Measurements from ENCODE around the gene AHI1. TPM values are rescaled to one million over a fixed set of nuclear protein-coding genes. Genes with fewer than 3 reads are reported as not detected.
"Not testable (repeated sequence)": the region's sequence is repeated elsewhere in the genome, so short reads cannot be mapped to it uniquely, and the experiment has no call there.

The AHI1 gene
- total and polyA plus RNA-seq, 2 donors = 8.3 to 101 TPM

DNA sequence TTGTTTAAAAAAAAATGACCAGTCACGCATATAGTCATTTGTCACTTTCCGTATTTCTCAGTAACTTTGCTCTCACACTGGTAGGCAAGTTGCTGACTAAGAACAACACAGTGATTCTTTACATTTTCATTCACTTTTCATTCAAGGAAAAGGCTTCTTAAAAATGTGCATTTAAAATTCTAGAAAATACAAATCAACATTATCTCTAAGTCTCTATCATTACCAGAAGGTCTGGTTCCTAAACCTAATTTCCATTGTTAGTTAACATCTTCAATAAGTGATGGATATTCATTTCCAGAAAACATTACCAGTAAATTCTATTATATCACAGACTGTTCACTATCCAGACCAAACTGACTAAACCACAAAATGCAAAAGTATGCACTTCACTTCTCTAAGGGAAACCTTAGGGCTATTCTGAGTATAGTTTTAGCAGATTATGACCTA, 115.3 kb downstream of the AHI1 start:
- DNase-seq (ENCODE audit: extremely low spot score) = no peak
- no peak overlapping the region for H3K4me3 ChIP-seq (ENCODE audit: low read depth, low read length)
- no peaks in the 10 kb centered on the region for H3K36me3 ChIP-seq (ENCODE audit: insufficient read depth)
- no peak overlapping the region for H3K27ac ChIP-seq (ENCODE audit: low read depth)
- 72% methylated on average over 2 of the region's 2 CpGs for WGBS
- H3K4me1 ChIP-seq (ENCODE audit: insufficient read depth) = no peaks in the 10 kb centered on the region

- Histone ChIP-seq H3K4me3 (ENCODE audit: low read depth, low read length) (no peak overlapping the region), H3K27ac (ENCODE audit: low read depth) (no peak overlapping the region), H3K4me1 (ENCODE audit: insufficient read depth) (no peaks in the 10 kb centered on the region), H3K36me3 (ENCODE audit: insufficient read depth) (no peaks in the 10 kb centered on the region)
- DNase-seq (ENCODE audit: extremely low spot score) = no peak
Observed at GRCh38 chr6:135380793-135381192, 116.7 kb downstream of the AHI1 start.

- H3K4me3 ChIP-seq (ENCODE audit: low read depth, low read length) = no peak overlapping the region
- H3K4me1 ChIP-seq (ENCODE audit: insufficient read depth) = no peaks in the 10 kb centered on the region
- H3K36me3 ChIP-seq (ENCODE audit: insufficient read depth) = no peaks in the 10 kb centered on the region
- no peak for DNase-seq (ENCODE audit: extremely low spot score)
- H3K27ac ChIP-seq (ENCODE audit: low read depth) = no peak overlapping the region
Observed at GRCh38 chr6:135379647-135380046, 117.9 kb downstream of the AHI1 start.

DNA sequence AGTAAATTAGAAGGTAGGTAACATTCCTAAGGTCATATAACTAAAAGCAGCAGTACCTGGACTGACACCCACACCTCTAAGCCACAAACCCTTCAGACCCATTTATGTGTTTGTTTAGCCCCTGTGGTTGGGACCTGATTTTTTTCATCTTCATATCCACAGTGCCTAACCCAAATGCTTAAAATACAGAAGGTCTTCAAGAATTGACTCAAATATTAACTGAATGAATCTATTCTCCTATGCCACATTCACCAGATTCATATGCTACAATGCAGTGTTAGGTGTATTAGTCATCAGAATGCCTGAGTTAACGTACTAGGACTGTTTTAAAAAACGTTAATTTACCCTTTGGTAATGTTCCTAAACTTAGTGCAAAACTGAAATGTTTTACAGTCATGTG, 124.8 kb downstream of the AHI1 start:
- no peaks in the 10 kb centered on the region for H3K36me3 ChIP-seq (ENCODE audit: insufficient read depth)
- H3K4me3 ChIP-seq (ENCODE audit: low read depth, low read length) = no peak overlapping the region
- H3K27ac ChIP-seq (ENCODE audit: low read depth) = no peak overlapping the region
- H3K4me1 ChIP-seq (ENCODE audit: insufficient read depth) = no peaks in the 10 kb centered on the region
- 90% methylated on average over 2 of the region's 2 CpGs for WGBS
- no peak for DNase-seq (ENCODE audit: extremely low spot score)

- not testable (repeated sequence) for H3K4me1 ChIP-seq (ENCODE audit: insufficient read depth); DNase-seq (ENCODE audit: extremely low spot score); H3K27ac ChIP-seq (ENCODE audit: low read depth); H3K4me3 ChIP-seq (ENCODE audit: low read depth, low read length); H3K36me3 ChIP-seq (ENCODE audit: insufficient read depth)
- 96% methylated on average over 27 of the region's 39 CpGs for WGBS
Observed at GRCh38 chr6:135363622-135364021, 133.9 kb downstream of the AHI1 start.

DNA sequence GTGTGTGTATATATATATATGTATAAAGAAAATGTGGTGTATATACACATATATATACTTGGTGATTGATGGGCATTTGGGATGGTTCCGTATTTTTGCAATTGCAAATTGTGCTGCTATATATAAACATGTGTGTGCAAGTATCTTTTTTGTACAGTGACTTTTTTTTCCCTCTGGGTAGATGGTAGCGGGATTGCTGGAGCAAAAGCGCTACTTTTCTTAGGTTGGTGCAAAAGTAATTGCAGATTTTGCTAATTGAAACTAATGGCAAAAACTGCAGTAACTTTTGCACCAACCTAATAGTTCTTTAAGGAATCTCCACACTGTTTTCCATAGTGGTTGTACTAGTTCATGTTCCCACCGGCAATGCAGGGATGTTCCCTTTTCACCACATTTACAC, 135.4 kb downstream of the AHI1 start:
- 98% methylated on average over 4 of the region's 4 CpGs for WGBS
- no peak for DNase-seq (ENCODE audit: extremely low spot score)
- no peak overlapping the region for H3K4me3 ChIP-seq (ENCODE audit: low read depth, low read length)
- H3K4me1 ChIP-seq (ENCODE audit: insufficient read depth) = no peaks in the 10 kb centered on the region
- no peak overlapping the region for H3K27ac ChIP-seq (ENCODE audit: low read depth)
- H3K36me3 ChIP-seq (ENCODE audit: insufficient read depth) = no peaks in the 10 kb centered on the region

DNA sequence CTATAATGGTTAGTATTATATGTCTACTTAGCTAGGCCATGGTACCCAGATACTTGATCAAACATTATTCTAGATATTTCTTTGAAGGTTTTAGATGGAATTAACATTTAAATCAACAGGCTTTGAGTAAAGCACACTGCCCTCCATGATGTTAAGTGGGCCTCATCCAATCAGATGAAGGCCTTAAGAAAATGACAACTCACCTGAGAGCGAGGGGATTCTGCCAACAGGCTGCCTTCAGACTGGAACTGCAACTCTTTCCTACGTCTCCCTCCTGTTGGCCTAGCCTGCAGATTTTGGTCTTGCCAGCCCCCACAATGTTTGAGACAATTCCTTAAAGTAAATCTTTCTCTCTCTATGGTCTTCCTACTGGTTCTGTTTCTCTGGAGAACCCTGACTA, 137.3 kb downstream of the AHI1 start:
- no peaks in the 10 kb centered on the region for H3K36me3 ChIP-seq (ENCODE audit: insufficient read depth)
- no peak overlapping the region for H3K27ac ChIP-seq (ENCODE audit: low read depth)
- 91% methylated on average over 2 of the region's 2 CpGs for WGBS
- no peak for DNase-seq (ENCODE audit: extremely low spot score)
- no peak overlapping the region for H3K4me3 ChIP-seq (ENCODE audit: low read depth, low read length)
- H3K4me1 ChIP-seq (ENCODE audit: insufficient read depth) = no peaks in the 10 kb centered on the region

GRCh38 chr6:135358985-135359384, 138.6 kb downstream of the AHI1 start:
- no peak overlapping the region for H3K27ac ChIP-seq (ENCODE audit: low read depth)
- DNase-seq (ENCODE audit: extremely low spot score) = no peak
- no peak overlapping the region for H3K4me3 ChIP-seq (ENCODE audit: low read depth, low read length)
- WGBS = 71% methylated on average over 2 of the region's 2 CpGs
- no peaks in the 10 kb centered on the region for H3K4me1 ChIP-seq (ENCODE audit: insufficient read depth)
- H3K36me3 ChIP-seq (ENCODE audit: insufficient read depth) = no peaks in the 10 kb centered on the region

DNA sequence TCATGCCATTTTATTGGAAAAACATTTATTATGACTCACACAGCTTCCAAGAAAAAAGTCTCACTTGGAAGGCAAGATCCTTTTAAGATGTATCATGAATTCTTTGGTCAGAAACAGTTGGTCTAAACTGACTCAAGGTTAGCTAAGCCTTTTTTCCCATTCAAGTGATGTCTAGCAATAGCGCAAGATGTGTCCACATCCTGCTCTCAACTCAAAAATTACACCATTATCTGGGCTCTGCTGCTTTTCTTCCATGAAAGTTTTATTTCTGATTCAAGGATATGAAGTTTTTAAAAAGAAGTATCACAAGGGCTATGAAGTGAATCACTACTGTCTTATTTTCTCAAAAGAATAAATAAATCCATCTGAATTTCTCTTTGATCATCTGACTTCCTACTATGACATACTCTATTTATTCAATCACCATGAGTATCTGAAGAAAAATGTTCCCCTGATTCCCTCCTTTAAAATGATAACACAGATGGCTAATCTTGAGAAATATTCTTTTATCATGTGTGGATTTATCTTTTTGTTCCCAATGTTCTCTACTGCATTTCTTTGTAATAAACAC, 139.2 kb downstream of the AHI1 start:
- Histone ChIP-seq H3K4me3 (ENCODE audit: low read depth, low read length) (no peak overlapping the region), H3K4me1 (ENCODE audit: insufficient read depth) (no peaks in the 10 kb centered on the region), H3K27ac (ENCODE audit: low read depth) (no peak overlapping the region), H3K36me3 (ENCODE audit: insufficient read depth) (no peaks in the 10 kb centered on the region)
- 98% methylated on average over 1 of the region's 1 CpG for WGBS
- DNase-seq (ENCODE audit: extremely low spot score) = no peak

DNA sequence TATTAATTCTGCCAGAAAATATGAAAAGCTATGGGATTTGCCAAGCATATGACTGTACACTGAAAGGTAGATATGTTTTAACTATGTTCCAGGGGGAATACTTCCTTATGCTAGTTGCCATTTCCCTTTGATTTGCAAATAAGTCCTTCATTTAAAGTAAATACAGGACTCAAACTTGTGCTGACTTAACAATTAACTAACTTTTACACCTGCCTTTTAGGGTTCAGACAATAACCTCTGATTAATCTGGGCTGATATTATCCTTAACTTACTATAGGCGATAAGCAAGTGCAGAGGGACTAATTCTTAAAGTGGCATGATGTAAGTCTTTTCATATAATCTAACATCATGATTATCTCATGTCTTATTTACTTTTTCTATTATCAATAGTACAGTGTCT, 143.1 kb downstream of the AHI1 start:
- DNase-seq (ENCODE audit: extremely low spot score) = no peak
- Histone ChIP-seq H3K4me3 (ENCODE audit: low read depth, low read length) (no peak overlapping the region), H3K27ac (ENCODE audit: low read depth) (no peak overlapping the region), H3K4me1 (ENCODE audit: insufficient read depth) (no peaks in the 10 kb centered on the region), H3K36me3 (ENCODE audit: insufficient read depth) (no peaks in the 10 kb centered on the region)
- WGBS = 93% methylated on average over 1 of the region's 1 CpG

DNA sequence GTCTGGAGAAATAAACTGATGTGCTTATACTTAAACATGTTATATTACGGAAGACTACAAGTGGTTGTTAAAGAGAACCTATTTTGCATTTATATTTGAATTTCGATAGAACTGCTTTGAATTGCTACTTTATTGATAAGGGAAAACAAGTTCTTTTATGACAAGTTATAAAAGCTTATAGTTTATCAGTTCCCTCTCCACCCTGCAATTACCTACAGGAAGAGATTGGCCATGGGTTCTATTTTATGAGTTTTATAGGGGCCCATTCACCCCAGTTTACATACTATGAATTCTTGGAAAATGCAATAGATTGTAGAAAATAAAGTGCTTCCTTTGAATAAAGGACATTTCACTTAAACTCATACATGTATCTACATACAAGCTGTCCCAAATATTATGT, 144.4 kb downstream of the AHI1 start:
- Histone ChIP-seq H3K36me3 (ENCODE audit: insufficient read depth) (no peaks in the 10 kb centered on the region), H3K4me1 (ENCODE audit: insufficient read depth) (no peaks in the 10 kb centered on the region), H3K4me3 (ENCODE audit: low read depth, low read length) (no peak overlapping the region), H3K27ac (ENCODE audit: low read depth) (no peak overlapping the region)
- 91% methylated on average over 2 of the region's 2 CpGs for WGBS
- DNase-seq (ENCODE audit: extremely low spot score) = no peak

GRCh38 chr6:135351635-135352034, 145.9 kb downstream of the AHI1 start:
- H3K27ac ChIP-seq (ENCODE audit: low read depth) = no peak overlapping the region
- 96% methylated on average over 1 of the region's 1 CpG for WGBS
- no peak overlapping the region for H3K4me3 ChIP-seq (ENCODE audit: low read depth, low read length)
- H3K36me3 ChIP-seq (ENCODE audit: insufficient read depth) = no peaks in the 10 kb centered on the region
- DNase-seq (ENCODE audit: extremely low spot score) = no peak
- no peaks in the 10 kb centered on the region for H3K4me1 ChIP-seq (ENCODE audit: insufficient read depth)

DNA sequence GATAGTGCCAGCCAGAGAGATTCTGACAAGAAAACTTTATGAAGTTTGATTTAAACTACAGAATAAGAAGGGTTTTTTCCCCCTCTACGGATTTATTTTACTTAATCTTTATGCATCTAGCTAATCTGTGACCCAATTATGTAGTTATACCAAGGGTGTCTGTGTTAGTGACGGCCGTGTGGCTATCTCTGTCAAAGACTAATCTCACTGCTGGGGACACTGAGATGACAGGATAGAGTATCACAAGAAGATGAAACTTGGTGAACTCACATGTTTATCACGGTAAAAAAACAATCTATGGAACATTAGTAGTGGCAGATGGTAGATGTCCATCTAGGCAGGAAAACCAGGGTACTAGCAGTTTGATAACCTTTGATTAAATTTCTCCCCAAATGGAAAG, 149.7 kb downstream of the AHI1 start:
- H3K36me3 ChIP-seq (ENCODE audit: insufficient read depth) = no peaks in the 10 kb centered on the region
- DNase-seq (ENCODE audit: extremely low spot score) = no peak
- no peak overlapping the region for H3K27ac ChIP-seq (ENCODE audit: low read depth)
- H3K4me1 ChIP-seq (ENCODE audit: insufficient read depth) = no peaks in the 10 kb centered on the region
- WGBS = 76% methylated on average over 4 of the region's 4 CpGs
- no peak overlapping the region for H3K4me3 ChIP-seq (ENCODE audit: low read depth, low read length)

DNA sequence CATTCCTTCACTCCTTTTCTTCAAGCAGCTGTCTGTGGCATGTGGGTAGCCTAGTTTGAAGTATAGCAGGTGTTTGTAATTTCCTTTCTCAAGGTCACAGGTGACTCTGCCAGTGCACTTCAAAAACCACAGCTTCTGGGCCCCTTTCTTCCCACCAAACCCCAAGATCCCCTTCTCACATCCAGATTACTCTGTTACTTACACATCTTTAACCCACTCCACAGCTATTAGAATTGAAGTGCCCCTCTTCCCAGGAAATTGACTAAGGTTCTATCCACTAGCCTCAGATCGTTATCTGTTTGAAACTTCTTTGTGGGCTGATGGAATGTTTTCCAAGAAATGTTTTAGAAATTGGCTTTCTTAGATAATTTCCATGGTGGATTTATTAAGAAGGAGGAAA, 150.8 kb downstream of the AHI1 start:
- no peak overlapping the region for H3K27ac ChIP-seq (ENCODE audit: low read depth)
- WGBS = 76% methylated on average over 1 of the region's 1 CpG

DNA sequence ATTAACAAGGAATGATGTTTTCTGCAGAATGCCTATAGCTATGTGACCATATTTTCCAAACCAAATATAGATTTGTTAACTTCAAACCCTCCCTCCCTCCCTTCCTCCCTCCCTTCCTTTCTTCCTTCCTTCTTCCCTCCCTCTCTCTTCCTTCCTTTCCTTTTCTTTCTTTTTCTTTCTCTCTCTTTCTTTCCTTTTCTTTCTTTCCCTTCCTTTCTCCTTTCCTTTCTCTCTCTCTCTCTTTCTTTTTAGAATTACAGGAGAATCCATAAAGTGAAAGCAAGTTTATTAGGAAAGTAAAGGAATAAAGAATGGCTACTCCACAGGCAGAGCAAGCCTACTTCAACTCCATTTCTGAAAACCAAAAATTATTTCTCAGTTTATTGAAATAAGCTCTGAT, 153.0 kb downstream of the AHI1 start:
- no peaks in the 10 kb centered on the region for H3K36me3 ChIP-seq (ENCODE audit: insufficient read depth)
- H3K4me1 ChIP-seq (ENCODE audit: insufficient read depth) = no peaks in the 10 kb centered on the region
- no peak overlapping the region for H3K4me3 ChIP-seq (ENCODE audit: low read depth, low read length)
- no peak overlapping the region for H3K27ac ChIP-seq (ENCODE audit: low read depth)
- no peak for DNase-seq (ENCODE audit: extremely low spot score)

More for the DNA sequence above, 150.8 kb downstream of the AHI1 start:
- DNase-seq (ENCODE audit: extremely low spot score) = no peak
- Histone ChIP-seq H3K4me3 (ENCODE audit: low read depth, low read length) (no peak overlapping the region), H3K4me1 (ENCODE audit: insufficient read depth) (no peaks in the 10 kb centered on the region), H3K36me3 (ENCODE audit: insufficient read depth) (no peaks in the 10 kb centered on the region)

All from urinary bladder (tissue), 4 donors.